ENCODE data around the gene CSGALNACT2.

DNA sequence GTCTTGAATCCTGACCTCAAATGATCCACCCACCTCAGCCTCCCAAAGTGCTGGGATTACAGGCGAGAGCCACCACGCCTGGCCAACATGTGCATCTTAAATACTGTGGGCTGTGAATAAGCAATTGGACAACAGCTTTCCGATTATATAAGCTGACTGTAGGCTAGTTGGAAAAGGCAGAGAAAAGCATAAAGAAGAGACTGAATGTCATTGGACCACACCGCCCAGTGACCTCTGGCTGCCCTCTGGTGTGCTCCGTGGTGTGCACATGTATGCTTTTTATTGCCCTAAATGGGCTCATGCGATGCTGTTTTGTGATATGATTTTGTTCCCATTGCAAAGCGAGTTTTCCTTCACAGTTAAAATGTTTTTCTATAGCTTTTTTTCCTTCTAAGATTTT, 15.4 kb upstream of the CSGALNACT2 start:
- no peak for TF ChIP-seq CTCF (IDR thresholded peaks at IDR 0.05)
- TF ChIP-seq POLR2A (IDR thresholded peaks at IDR 0.05) = no peak

Data from testis (tissue), 2 donors.